GM12865 (cell line): Measurements from ENCODE around the gene AGPAT1.

Experiments used
- DNase-seq: peaks from one replicate; pipeline ENCODE4 v3.0.0; 2010; ENCODE audit warnings: low read depth
- H3K4me3 ChIP-seq: 2 replicates; pipeline ENCODE4 v1.5.1; 2011; ENCODE audit warnings: mild to moderate bottlenecking, low read depth, low read length, control low read depth
- TF ChIP-seq, protein P1 (sequence below): IDR thresholded peaks from 2 replicates; pipeline ENCODE4 v1.5.1; 2011; ENCODE audit warnings: low read length, control low read depth, low read depth, inconsistent platforms; ENCODE audit not compliant: insufficient read depth; ENCODE audit errors: missing control alignments

AGPAT1 gene

DNA sequence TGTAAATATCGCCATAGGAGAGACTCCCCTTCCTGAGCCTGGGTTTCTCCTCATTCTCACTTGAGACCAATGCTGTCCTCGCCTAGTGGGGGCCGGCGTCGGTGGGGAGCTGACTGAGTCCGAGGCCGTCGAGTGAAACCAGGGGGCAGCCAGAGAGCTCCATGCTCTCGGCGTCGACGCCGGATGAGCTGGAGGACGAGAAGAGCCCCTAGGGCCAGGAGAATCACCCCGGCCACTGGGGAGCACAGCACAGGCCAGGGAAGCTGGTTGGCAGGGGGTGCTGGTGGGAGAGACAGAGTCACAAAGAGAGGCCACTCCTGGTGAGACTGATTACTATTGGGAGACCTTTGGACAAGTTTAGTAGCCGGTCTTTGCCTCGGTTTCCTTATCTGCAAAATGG lies 23.0 kb upstream of the AGPAT1 start:
- H3K4me3 ChIP-seq: no peak overlapping the region
- TF ChIP-seq, protein P1, sequence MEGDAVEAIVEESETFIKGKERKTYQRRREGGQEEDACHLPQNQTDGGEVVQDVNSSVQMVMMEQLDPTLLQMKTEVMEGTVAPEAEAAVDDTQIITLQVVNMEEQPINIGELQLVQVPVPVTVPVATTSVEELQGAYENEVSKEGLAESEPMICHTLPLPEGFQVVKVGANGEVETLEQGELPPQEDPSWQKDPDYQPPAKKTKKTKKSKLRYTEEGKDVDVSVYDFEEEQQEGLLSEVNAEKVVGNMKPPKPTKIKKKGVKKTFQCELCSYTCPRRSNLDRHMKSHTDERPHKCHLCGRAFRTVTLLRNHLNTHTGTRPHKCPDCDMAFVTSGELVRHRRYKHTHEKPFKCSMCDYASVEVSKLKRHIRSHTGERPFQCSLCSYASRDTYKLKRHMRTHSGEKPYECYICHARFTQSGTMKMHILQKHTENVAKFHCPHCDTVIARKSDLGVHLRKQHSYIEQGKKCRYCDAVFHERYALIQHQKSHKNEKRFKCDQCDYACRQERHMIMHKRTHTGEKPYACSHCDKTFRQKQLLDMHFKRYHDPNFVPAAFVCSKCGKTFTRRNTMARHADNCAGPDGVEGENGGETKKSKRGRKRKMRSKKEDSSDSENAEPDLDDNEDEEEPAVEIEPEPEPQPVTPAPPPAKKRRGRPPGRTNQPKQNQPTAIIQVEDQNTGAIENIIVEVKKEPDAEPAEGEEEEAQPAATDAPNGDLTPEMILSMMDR: no peak
- no peak for DNase-seq

GRCh38 chr6:32198345-32198696 lies 22.4 kb upstream of the AGPAT1 start:
- no peak overlapping the region for H3K4me3 ChIP-seq
- TF ChIP-seq, protein P1: no peak
- no peak for DNase-seq

DNA sequence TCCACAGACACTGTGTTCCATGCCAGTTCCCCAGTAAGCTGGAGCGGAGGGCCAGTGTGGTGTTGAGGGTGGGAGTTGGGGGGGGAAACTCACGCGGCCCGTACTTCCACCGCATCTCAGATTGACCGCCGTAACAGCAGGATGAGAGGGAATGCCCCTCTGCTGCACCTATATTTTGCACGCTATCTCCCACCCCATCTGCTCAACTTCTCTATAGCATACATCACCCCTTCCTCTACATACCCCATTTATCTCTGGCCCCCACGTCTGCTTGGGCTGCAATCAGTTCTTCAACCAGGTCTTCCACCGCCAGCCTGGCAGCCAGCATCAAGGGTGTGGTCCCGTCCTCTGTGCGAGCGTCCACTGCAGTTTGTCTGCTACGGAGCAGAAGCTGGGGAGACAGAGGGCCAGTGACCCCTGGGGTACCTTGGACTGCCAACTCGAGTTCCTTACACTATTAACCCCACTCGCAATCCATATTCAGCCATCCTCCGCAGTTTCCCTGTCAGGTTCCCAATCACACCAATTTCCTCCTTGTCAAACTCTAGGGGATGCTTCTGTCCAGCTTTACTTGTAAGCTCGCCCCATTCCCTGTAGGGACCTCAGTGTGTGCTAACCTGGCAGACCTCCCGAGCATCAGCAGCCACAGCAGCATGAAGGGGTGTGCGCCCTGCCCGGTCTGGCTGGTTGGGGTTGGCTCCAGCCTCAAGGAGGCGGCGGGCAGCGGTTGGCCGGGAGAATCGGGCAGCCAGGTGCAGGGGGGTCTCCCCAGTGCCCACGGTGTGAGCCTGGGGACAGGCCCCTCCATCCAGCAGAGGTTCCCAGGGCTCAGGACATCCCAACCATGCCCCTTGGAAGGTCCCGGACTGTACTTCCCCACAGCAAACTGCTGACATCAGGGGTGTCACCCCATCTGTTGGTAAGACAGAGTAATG lies 21.1 kb upstream of the AGPAT1 start:
- H3K4me3 ChIP-seq: peak overlapping the region; percentile 86
- TF ChIP-seq, protein P1: peak; percentile 16
- peak; percentile 63 for DNase-seq

GRCh38 chr6:32195902-32196681 lies 20.2 kb upstream of the AGPAT1 start:
- peak overlapping the region; percentile 86 for H3K4me3 ChIP-seq
- TF ChIP-seq, protein P1: no peak
- DNase-seq: peak; percentile 91

DNA sequence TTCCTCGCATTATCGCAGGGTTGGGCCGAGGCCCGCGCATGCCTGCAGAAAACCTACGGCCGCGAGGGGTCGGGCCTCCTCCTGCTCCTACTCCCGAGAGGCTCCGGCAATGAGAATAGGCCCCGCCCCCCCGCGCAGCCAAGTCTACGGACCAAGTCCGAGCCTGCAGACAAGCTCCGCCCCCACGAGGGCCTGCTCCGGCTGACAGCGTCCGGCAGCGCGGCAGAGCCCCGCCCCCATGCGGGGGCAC lies 19.7 kb upstream of the AGPAT1 start:
- H3K4me3 ChIP-seq: peak overlapping the region; percentile 80
- peak; percentile 100 for DNase-seq
- TF ChIP-seq, protein P1: peak; percentile 23

DNA sequence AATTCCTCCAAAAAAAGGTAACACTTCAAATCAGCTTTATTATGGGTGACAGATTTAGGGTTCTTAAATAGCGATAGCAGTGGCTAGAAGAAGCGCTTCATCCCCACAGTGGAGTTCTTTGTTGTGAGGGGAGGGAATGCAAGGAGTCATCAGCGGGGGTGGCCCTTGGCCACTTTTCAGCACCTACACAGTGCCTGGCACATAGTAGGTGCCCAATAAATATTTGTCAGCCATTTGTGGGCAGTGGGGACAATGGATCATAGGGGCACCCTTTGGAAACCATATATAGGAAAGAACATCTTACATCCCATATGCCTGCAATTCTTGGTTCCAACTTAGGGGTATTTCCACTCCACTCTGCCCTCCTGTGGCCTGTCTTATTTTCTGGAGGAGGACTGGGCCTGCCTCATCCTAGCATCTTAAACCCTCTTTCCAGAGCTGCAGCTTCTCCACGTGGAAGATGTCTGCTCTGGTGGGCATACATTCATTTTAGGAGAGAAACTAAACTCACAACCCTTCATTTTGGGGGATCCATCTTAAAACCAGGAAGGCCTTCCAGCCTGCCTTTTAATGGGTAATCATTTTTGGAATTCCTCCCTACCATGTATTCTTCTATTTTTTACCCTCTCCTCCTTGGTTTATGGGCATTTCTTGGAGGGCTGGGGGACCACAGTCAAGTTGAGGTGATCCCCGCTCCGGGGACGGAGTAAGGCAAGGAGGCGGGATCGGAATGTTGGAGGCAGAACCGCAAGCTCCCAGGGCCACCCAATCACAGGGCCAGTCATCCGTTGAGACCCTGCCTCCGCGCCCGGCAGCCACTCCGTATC lies 19.2 kb upstream of the AGPAT1 start:
- TF ChIP-seq, protein P1: peak; percentile 64
- peak; percentile 69 for DNase-seq
- peak overlapping the region; percentile 80 for H3K4me3 ChIP-seq
